Stimulated activated CD8-positive, alpha-beta memory T cell treated with anti-CD3 and anti-CD28 coated beads, Interleukin-7, amount 100 ng/mL, for 48 hours (primary cell): ENCODE results near the gene NUTF2.

Experiments used
- DNase-seq, 2 donors: peaks; one replicate each; pipeline ENCODE4 v3.0.0-alpha.2; 2020; ENCODE audit warnings: low read depth in 1 of 2; ENCODE audit errors: extremely low read depth in 1 of 2

The NUTF2 gene

DNA sequence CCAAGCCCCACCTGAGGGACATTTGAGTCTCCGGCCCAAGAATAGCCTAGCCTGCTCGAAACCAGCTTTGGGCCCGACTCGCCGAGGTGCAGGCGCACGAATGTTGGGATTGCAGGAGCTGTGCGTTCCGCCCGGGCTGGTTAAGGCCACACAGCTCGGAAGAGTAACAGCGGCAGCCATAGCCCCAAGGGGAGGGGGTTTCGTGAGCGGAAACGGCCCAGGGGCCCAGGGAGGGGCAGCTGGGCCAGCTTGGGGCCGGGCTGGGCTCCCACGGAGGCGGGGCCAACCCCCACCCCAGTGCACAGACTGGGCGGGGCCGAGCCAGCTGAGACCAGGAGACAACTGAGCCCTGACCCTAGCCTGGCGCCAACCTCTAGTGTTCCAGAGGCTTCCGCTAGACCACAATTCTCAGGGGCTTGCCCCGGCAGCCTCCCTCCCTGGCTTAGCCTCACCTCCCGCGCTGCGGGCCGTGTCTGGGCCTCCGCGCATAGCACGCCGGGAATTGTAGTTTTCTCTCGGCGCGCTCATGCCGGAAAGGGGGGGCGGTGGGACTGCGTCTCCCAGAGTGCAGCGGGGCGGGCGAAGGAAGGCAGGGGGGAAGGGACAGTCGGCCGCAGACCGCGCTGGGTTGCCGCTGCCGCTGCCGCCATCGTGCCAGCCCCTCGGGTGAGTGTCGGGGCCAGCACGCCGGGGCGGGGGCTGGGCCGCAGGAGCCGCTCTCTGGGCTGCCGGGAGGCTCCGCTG, at the start of gene NUTF2:
Gene NUTF2 (plus strand): TSS at position 614 of the 744 bp plus-strand sequence. CDS start 18,198 bp downstream, outside the sequence.
- DNase-seq = peak; percentile 92 to 94

DNA sequence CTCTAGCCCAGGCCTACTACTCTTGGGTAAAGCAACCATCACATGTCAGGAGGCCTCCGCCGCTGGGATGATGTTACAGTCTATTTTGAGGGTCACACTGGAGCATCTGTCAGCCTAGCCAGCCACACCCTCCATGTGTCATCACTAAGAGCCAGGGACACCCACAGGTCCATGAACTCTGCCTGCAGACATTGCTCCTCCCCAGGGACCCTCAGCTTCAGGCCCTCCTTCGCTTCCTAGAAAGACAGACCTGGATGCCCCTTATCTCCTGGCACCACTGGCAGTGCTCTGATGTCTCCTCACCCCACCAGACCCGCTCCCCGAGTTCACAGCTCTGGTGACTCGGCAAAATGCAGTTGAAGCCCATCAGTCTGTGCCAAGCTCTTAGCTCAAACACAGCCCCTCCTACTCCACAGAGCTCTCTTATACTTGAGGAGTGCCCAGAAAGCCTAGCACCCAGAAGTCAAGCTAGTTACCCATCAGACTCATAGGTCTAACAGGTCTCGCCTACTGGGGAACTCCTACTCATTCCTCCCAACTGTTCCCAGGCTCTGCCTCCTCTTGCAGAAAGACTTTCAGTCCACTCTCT, 46.3 kb upstream of the NUTF2 start:
- DNase-seq = no peak

DNA sequence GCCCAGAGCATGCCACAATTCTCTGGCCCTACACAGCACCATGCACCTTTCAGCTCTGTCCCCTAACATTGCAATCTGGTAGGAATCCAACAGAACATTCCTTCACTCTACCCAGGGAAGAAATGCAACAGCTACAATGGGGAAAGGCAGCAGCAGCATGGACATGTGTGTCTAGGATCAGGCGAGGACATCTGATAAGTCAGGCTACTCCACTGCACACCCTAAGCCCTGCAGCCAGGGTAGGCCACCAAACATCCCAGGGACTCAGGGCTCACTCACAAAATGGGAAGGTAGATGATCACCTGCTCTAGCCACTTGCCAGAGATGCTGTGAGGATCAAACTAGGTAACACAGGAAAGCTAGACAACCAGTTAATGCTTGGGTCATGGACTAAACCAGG, 45.5 kb upstream of the NUTF2 start:
- DNase-seq = no peak

DNA sequence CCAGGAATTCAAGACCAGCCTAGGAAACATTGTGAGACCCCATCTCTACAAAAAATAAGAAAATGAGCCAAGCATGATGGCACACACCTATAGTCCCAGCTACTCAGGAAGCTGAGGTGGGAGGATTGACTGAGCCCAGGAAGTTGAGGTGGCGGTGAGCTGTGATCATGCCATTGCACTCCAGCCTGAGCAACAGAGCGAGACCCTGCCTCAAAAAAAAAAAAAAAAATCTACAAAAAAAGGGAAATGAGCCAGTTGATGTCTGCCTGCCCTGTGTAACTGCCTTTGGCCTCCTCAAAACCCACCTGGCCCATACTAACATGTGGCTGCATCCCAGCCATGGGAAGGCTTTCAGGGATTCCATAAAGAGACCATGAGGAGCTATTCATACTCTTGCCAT, 44.9 kb upstream of the NUTF2 start:
- no peak for DNase-seq

DNA sequence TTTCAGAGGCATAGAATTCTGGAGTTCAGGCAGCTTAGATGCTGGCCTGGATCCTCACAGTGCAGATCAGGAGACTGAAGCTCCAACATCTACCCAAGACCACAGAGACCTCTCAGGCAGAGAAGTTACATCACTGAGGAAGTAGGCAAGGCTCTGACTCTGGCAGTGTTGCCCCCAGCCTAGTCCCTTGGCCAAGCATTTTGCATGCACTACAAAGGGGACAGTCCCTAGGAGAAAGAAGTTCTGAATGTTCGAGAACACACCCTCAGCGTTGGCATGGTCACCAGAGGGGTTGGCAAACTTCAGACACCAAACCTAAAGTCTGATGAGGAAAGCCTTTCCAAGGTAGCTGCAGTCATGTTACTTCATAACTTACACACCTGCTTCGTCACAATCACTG, 42.8 kb upstream of the NUTF2 start:
- no peak for DNase-seq

DNA sequence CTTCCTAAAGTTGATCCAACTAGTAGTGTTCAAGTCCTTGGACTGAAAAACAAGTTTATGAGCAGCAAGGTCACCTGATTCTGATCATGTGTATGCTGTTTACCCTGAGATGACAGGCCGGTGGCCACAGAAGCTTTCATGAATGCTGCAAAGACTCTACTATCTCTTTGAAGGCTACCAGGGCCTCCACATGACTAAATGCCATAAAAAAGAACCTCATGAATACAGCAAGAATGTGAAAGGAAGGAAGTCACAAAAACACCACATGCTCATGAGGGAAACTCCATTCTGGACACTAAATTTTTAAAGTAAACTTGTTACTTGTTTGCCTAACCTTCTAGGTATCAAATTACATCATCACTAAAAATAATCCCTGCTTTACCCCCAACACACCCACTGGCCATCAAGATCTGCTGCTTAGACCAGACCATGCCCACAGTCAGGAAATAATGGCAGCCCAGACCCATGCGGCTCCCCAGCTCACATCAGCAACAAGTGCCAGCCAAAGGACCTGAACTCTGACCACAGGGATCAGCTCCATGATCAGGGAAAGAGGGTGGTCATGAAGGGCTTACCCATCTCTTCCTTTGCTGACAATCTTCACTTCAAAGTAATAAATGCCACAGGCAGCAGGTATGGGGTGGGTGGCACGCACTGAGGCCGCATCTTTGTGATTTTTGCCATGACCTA, 41.7 kb upstream of the NUTF2 start:
- no peak for DNase-seq

DNA sequence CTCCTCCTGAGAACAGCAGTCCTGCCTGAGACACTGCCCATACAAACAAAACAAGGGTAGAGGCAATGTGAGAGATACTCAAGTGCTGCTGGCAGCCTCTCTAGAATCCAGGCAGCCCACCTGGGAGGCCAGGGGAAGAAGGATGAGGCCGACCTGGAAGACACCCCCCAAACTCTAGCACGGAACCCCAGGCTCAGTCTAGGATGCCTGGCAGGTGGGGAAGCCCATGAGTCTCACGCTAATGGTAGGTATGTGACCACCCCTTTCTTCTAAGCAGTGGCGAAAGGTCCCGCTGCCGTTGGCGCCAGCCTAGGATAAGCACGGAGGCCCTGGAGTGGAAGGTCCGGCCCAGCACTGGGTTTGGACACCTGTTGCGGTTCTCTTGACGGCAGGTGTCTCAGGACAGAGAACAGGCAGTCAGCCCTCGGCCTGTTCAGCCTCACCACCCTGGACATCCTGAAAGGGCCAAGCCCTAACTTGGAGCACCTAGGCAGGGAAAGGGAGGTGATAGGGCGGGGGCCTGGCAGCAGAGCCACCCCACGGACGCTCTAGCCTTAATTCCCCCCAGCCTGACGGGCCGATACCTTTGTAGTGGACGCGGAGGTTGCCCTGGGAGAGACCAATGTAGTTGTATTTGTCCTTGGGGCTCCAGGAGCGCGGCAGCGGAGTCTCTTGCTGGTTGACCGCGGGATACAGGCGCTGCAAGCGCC, 40.9 kb upstream of the NUTF2 start:
- no peak for DNase-seq

DNA sequence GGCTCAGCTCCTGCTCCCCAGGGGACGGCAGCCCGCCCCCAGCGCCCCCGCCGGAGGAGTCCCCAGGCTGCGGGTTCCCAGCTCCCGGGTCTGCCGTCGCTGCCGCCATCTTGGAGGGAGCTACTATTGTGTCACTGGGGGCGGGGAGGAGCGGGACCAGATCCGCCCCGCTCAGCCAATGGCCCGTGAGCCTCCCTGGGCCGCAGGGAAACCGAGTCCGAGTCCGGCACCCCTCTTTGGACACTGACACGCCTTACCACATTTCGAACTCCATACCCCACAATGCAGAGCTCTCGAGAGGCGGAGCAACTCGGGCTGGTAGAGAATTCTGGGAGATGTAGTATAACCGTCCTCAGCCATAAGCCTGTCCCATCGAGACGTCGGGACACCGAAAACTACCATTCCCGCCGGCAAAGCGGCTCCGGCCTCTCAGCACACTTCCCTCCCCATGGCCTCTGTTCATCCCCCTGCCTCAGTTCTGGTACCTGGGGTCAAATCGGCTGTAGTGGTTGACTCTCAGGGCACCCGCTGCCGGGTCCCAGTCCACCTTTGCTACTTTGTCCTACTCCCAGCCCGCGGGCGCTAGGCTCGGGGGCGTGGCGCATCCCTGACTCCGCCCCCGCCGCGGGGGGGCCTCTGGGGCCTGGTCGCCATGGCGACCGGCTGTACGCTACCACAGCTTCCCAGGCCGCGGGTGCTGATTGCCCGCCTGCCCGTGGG, 40.1 kb upstream of the NUTF2 start, which contains the start of the genes RANBP10 and TSNAXIP1:
Gene RANBP10 (minus strand): TSS at position 133 of the 720 bp plus-strand sequence. CDS start 24 bp downstream, at position 109.
Gene TSNAXIP1 (plus strand): TSS at position 462 of the 720 bp plus-strand sequence. CDS start 261 bp downstream, outside the sequence.
- DNase-seq = peak; percentile 93 to 97

DNA sequence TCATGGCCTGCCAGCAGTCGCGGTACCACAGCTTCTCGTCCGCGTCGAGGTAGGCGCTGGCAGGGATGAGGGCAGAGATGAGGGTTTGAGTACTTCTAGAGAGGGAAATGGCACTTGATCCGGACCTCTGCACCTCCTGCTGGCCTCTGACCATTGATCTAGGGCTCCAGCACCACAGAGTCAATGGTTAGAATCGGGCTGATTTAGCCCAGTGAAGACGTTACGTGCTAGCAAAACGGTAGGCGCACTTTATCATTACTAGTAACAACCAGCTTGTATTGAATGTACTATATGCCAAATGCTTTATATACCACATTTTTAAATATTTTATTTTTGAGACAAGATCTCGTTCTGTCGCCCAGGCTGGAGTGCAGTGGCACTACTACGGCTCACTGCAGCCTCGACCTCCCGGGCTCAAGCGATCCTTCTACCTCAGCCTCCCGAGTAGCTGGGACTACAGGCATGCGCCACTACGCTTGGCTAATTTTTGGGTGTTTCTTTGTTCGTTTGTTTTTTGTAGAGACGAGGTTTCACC, 39.5 kb upstream of the NUTF2 start:
- DNase-seq = no peak

DNA sequence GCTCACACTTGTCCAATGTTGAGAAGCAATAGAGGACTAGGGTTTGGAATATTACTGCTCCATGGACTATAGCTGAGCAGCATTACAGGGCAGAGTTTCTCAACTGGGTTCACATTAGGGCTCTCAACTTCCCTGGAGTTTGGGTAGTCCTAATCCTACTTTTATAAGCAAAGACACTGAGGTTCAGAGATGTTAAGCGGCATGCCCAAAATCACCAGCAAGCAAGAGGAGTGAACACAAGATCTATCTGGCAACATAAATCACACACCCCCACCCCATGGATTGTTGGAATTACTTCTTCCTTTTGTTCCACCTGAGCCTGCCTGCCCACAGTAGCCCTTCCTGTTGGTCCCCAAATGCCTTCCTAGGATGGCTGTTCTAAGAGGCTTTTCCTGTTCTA, 34.8 kb upstream of the NUTF2 start:
- DNase-seq = no peak

DNA sequence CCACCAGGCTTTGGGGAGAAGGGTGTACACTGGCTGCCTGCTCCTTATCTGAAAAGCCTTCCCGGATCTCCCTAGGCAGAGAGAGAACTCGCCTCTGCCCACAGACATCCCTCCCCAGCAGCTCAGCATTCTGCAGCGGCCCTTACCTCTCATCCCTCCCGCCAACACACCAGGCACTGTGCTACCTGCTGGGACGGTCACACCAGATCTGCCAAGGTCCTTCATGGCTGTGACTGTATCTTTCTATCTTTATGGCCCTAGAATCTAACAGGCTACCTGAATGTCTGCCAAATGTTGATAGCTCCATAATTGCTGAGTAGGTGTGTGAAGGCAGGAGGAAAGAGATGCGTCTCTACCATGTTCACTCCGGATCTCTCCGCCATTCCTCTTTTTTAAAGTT, 32.2 kb upstream of the NUTF2 start:
- no peak for DNase-seq

DNA sequence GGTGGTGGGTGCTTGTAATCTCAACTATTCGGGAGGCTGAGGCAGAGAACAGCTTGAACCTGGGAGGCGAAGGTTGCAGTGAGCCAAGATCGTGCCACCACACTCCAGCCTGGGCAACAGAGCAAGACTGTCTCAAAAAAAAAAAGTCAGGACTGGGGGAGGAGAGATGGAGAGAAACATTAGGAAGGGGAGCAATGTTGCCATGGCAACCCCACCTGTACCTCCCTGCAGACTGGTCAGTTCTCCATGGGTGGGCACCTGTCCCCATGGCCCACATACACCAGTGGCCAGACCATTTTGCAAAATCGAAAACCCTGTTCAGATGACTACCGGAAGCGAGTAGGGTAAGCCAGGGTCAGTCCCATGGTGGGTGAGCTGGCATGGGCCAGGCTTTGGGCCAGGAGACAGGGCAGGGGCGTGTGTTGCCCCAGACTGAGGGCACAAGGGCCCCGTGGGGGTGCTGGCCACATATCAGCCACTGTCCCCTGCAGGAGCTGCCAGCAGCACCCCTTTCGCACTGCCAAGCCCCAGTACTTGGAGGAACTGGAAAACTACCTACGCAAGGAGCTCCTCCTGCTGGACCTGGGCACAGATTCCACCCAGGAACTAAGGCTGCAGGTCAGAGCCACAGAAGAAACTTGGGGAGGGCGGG, 26.0 kb upstream of the NUTF2 start:
- DNase-seq = no peak

DNA sequence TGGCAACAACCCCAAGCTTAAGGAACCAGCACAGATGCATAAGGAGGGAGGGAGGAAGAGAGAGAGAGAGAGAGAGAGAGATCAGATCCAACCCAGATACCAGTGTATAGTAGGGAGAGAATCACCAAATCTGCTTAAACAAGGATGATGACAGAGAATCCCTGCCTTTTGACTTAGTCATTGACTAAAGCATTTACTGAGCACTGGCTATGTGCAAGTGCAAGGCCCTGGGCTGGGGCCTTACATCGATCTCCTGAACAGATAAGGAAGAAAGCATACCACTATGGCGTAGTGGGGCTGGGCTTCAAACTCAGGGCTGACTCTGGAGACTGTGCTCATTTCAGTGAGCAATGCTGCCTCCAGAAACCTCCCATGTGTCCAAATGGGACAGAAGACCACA, 24.2 kb upstream of the NUTF2 start:
- DNase-seq = no peak

DNA sequence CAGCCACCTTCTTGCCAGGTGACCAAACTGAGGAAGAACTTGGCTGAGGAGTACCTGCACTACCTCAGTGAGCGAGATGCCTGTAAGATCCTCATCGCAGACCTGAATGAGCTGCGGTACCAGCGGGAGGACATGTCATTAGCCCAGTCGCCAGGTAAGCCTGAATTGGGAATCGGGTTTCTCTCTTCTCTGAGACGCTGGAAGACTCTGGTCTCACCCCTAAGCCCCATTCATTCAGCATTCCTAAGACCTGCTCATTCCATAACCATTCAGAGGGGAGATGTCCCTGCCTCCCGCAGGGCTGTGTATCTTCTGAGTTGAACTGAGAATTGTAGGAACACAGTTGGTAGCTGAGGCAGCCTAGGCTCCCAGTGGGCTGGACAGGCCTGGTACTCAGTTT, 21.6 kb upstream of the NUTF2 start:
- no peak for DNase-seq

DNA sequence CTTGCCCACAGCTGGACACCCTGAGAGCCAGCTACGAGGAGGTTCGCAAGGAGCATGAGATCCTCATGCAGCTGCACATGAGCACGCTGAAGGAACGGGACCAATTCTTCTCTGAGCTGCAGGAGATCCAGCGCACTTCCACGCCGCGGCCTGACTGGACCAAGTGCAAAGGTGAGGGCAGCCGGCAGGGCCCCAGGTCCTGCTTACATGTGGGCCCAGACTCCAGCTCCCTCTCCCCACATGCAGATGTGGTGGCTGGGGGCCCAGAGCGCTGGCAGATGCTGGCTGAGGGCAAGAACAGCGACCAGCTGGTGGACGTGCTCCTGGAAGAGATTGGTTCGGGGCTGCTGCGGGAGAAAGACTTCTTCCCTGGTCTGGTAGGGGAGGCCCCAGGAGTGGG, 20.8 kb upstream of the NUTF2 start:
- no peak for DNase-seq

DNA sequence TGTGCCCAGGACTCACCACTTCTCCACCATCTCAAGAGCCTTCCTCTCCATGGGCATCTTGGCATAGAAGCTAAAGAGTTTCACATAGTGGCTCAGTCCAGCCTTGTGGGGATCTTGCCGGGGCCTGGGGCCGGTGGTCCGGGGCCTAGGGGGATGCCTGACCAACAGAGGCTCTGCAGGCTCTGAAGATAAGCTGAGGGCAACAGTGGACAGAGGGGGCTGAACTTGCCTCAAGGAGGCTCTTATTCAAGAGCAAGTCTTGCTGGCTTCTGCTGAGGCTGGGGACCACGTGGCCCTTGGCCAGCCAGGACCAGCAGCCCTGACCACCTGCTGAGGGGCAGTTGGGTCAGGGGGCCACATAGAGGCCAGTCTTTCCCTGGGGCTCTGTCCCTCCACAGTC, 18.1 kb upstream of the NUTF2 start:
- no peak for DNase-seq

DNA sequence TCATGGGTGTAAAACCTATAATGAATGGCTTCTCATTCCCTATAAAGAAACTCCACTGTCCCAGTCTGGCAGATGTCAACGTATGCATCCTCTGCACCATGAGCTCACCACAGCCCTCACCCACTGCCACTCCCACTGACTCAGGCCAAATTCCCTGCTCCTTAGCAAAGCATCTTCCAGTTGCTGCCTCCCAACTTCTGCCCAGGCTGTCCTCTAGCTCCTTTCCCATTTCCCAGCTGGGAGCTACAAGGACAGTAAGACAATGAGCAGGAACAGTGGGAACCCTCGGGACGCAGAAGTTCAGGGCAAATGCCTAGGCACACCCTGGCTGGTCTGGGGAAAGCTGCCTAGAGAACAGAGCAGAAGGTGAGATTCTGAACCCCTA, 13.7 kb upstream of the NUTF2 start:
- no peak for DNase-seq

DNA sequence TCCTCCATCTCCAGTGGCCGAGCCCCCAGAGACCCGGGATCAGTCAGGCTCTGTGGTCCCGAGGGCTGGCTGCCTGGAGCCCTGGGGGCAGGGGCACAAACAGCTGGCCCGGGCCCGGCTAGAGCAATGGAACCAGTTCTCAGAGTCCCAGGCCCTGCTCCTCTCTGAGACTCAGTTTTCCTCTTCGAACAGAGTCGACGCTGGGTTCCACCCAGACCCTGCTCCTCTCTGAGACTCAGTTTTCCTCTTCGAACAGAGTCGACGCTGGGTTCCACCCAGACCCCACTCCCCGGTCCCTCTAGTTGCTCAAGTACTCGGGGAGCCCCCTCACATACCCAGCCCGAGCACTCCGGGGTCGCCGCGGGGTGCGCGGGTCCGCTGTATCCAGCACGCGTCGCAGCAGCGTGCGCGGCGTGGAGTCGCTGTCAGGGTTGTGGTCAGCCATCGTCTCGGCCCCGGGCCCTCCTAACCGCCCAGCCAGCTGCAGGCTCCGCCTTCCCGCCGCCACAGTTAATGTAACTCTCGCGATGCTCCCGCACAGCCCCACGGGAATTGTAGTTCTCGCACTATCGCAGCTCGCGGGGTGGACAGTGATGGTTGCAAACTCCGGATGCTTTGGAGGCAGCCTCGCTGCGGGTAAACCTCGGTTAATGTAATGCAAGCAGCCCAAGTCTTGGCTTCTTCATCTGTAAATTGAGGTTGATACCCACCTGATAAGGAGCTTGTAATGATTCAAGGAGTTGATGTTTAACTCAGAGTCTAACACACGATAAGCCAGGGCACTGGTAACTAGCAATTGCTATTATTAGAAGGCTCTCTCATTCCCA, 13.1 kb upstream of the NUTF2 start:
- DNase-seq = peak; percentile 78 to 91

DNA sequence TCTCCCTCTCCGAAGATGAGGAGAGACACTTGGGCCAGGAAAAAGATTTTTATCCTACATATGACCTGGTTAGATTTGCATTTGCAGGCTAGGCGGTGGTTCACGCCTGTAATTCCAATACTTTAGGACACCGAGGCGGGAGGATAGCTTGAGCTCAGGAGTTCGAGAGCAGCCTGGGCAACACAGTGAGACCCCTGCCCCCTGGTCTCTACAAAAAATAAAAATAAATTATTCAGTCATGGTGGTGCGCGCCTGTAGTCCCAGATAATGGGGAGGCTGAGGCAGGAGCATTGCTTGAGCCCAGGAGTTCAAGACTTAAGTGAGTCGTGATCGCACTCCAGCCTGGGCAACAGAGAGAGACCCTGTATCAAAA, 12.5 kb upstream of the NUTF2 start:
- DNase-seq = no peak
